Glutamatergic neuron (in vitro differentiated cells): ENCODE results near the gene C20orf204. TPM values are rescaled to one million over a fixed set of nuclear protein-coding genes. Genes with fewer than 3 reads are reported as not detected.

Source experiments
- DNase-seq: peaks from one replicate; pipeline ENCODE4 v3.0.0; 2022
- H3K27ac Mint-ChIP-seq: one replicate; pipeline ENCODE4 v1.8.0; 2020; ENCODE audit warnings: mild to moderate bottlenecking, mixed read lengths, inconsistent platforms; ENCODE audit not compliant: unreplicated experiment
- H3K27me3 Mint-ChIP-seq: one replicate; pipeline ENCODE4 v1.8.0; 2020; ENCODE audit warnings: mild to moderate bottlenecking, moderate library complexity, mixed read lengths, inconsistent platforms; ENCODE audit not compliant: unreplicated experiment
- H3K36me3 Mint-ChIP-seq: one replicate; pipeline ENCODE4 v1.8.0; 2020; ENCODE audit warnings: mild to moderate bottlenecking, mixed read lengths, inconsistent platforms; ENCODE audit not compliant: unreplicated experiment
- H3K4me1 Mint-ChIP-seq: one replicate; pipeline ENCODE4 v1.8.0; 2020; ENCODE audit warnings: mild to moderate bottlenecking, low read depth, mixed read lengths, inconsistent platforms; ENCODE audit not compliant: unreplicated experiment
- H3K4me3 Mint-ChIP-seq: one replicate; pipeline ENCODE4 v1.8.0; 2020; ENCODE audit warnings: mild to moderate bottlenecking, mixed read lengths, inconsistent platforms; ENCODE audit not compliant: unreplicated experiment
- H3K9me3 Mint-ChIP-seq: one replicate; pipeline ENCODE4 v1.8.0; 2020; ENCODE audit warnings: mild to moderate bottlenecking, moderate library complexity, mixed read lengths, inconsistent platforms; ENCODE audit not compliant: unreplicated experiment
- total RNA-seq: library from RNA; stranded (reverse); fragmentation: NEBNext Ultra II Directional; extraction: Animal tissue kit (Norgen Biotek cat#: 25700); gene quantifications from one replicate; pipeline ENCODE4 v1.2.1, GENCODE V29; 2021; ENCODE audit not compliant: unreplicated experiment
- TF ChIP-seq, protein P1 (sequence below): fragments of 200-600 bp; sonication (generic); IDR thresholded peaks from one replicate; pipeline ENCODE4 v1.5.0; 2021; ENCODE audit not compliant: partially characterized antibody, unreplicated experiment

C20orf204 gene
- total RNA-seq, 1 donor from 2014 or later: 3.9 TPM

DNA sequence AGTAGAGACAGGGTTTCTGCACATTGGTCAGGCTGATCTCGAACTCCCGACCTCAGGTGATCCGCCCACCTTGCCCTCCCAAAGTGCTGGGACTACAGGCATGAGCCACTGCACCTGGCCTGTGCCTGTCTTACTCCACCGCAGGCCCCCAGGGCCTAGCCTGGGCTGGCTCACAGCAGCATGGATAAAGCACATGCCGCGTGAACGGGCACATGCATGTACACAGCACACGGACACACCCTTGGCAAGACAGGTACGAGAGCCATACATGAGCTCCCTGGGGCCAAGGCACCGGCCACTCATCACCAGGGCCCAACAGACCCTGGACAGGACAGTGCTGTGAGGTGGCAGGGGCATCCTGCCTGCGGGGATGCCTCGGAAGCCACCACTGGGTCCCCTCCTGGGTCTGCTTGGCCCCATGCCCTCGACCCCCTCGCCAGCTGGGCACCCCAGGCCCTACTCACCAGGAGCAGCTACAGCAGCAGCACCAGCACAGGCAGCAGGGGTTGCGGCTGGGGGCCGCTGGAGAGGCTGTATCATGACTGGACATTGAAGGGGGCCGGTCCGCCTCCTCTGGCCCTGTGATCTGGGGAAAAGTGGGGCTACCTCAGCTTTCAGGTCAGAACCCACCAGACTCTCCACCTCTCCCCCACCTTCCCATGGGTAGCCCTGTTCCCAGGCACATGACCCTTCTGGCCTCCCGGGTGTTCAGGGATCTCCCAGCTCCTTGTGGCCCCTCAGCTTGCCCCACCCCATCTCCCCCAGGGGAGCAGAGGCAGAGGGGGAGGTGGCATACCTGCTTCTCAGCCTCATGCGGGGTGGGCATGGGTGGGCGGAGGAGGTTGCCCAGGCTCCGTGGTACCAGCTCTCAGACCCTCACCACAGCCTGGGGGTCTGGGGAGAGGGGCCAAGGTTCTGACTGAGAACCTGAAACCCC lies 40.3 kb downstream of the C20orf204 start:
- Mint-ChIP-seq H3K36me3 (no peaks in the 10 kb centered on the region), H3K27ac (no peak overlapping the region), H3K9me3 (peaks cover 2% of the 10 kb centered on the region), H3K27me3 (peaks cover 9% of the 10 kb centered on the region), H3K4me1 (peaks cover 2% of the 10 kb centered on the region), H3K4me3 (no peak overlapping the region)
- no peak for DNase-seq
- TF ChIP-seq, protein P1, sequence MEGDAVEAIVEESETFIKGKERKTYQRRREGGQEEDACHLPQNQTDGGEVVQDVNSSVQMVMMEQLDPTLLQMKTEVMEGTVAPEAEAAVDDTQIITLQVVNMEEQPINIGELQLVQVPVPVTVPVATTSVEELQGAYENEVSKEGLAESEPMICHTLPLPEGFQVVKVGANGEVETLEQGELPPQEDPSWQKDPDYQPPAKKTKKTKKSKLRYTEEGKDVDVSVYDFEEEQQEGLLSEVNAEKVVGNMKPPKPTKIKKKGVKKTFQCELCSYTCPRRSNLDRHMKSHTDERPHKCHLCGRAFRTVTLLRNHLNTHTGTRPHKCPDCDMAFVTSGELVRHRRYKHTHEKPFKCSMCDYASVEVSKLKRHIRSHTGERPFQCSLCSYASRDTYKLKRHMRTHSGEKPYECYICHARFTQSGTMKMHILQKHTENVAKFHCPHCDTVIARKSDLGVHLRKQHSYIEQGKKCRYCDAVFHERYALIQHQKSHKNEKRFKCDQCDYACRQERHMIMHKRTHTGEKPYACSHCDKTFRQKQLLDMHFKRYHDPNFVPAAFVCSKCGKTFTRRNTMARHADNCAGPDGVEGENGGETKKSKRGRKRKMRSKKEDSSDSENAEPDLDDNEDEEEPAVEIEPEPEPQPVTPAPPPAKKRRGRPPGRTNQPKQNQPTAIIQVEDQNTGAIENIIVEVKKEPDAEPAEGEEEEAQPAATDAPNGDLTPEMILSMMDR: no peak

GRCh38 chr20:64077094-64077493 lies 41.1 kb downstream of the C20orf204 start:
- Mint-ChIP-seq H3K27ac (no peak overlapping the region), H3K9me3 (peaks cover 6% of the 10 kb centered on the region), H3K27me3 (peaks cover 13% of the 10 kb centered on the region), H3K4me1 (peaks cover 6% of the 10 kb centered on the region), H3K36me3 (no peaks in the 10 kb centered on the region), H3K4me3 (no peak overlapping the region)
- TF ChIP-seq, protein P1: no peak
- no peak for DNase-seq

- H3K36me3 Mint-ChIP-seq: no peaks in the 10 kb centered on the region
- no peak for DNase-seq
- no peak overlapping the region for H3K4me3 Mint-ChIP-seq
- peaks cover 6% of the 10 kb centered on the region for H3K4me1 Mint-ChIP-seq
- TF ChIP-seq, protein P1: no peak
- H3K27ac Mint-ChIP-seq: no peak overlapping the region
- peaks cover 6% of the 10 kb centered on the region for H3K9me3 Mint-ChIP-seq
- H3K27me3 Mint-ChIP-seq: peaks cover 17% of the 10 kb centered on the region
These were observed 41.5 kb downstream of the C20orf204 start for GRCh38 chr20:64077541-64077875.

DNA sequence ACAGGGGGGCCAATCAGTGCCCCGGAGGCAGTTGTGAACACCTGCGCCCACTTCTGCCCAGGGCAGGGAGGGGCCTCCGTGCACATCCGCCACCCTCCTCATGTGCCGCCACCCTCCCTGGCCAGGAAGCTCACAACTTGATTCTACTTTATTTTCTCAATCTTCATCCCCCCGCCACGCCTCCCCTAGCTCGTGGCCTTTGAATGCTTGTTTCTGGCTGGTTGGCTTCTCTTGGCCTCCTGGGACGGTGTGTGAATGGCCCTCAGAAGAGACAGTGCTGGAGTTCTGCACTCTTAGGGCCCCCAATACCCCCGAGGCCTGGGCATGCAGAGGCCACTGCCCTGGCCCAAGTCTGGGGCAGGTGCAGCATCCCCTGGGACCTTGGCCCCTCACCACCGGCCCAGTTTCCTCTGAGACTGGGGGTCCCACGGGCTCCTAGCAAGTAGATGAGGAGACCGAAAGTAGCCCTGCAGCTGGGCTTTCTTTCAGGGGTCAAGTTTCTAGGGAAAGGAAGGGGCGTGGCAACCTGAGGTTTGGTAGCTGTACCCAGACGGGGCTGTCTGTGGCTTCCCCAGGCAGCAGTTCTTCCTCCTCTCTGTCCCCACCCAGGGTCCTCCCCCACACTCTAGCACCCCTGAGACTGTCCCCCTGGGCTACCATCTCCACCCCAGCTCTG lies 42.0 kb downstream of the C20orf204 start:
- H3K36me3 Mint-ChIP-seq: no peaks in the 10 kb centered on the region
- H3K9me3 Mint-ChIP-seq: peaks cover 6% of the 10 kb centered on the region
- no peak overlapping the region for H3K4me3 Mint-ChIP-seq
- DNase-seq: no peak
- TF ChIP-seq, protein P1: no peak
- H3K27me3 Mint-ChIP-seq: peaks cover 17% of the 10 kb centered on the region
- peaks cover 6% of the 10 kb centered on the region for H3K4me1 Mint-ChIP-seq
- no peak overlapping the region for H3K27ac Mint-ChIP-seq

GRCh38 chr20:64078934-64079272 lies 42.9 kb downstream of the C20orf204 start:
- Mint-ChIP-seq H3K9me3 (peaks cover 6% of the 10 kb centered on the region), H3K4me3 (no peak overlapping the region), H3K27me3 (peaks cover 17% of the 10 kb centered on the region), H3K4me1 (peaks cover 6% of the 10 kb centered on the region), H3K27ac (no peak overlapping the region), H3K36me3 (no peaks in the 10 kb centered on the region)
- no peak for DNase-seq
- TF ChIP-seq, protein P1: no peak
